ENCODE results near the gene TUBG2.

GRCh38 chr17:42687707-42688320, 28.7 kb downstream of the TUBG2 start:
- TF ChIP-seq RAD21 (IDR thresholded peaks at IDR 0.05; ENCODE audit: insufficient read depth, low read depth, low read length) (no peak), KLF5 (IDR thresholded peaks at IDR 0.05; ENCODE audit: partially characterized antibody) (no peak), EP300 (IDR thresholded peaks at IDR 0.05; ENCODE audit: borderline replicate concordance in 1 of 2, control insufficient read depth in 1 of 2, low read depth in 2 of 2, low read length in 2 of 2) (no peak), NBN (IDR thresholded peaks at IDR 0.05) (no peak), SIN3A (IDR thresholded peaks at IDR 0.05; ENCODE audit: low read depth, low read length) (no peak), POLR2AphosphoS5 (IDR thresholded peaks at IDR 0.05; ENCODE audit: low read length) (no peak), EZH2 (IDR thresholded peaks at IDR 0.05; ENCODE audit: borderline replicate concordance, control insufficient read depth, low read depth, low read length) (no peak), IRF4 (IDR thresholded peaks at IDR 0.05; ENCODE audit: low read depth, low read length) (no peak), ZNF687 (IDR thresholded peaks at IDR 0.05) (no peak), PKNOX1 (IDR thresholded peaks at IDR 0.05) (no peak), SP1 (IDR thresholded peaks at IDR 0.05; ENCODE audit: low read depth, low read length) (no peak), REST (IDR thresholded peaks at IDR 0.05; ENCODE audit: low read depth, low read length) (no peak)
